SU-DHL-6 (cell line): ENCODE measurements around the gene DMC1.
"Not testable (repeated sequence)": the region's sequence is repeated elsewhere in the genome, so short reads cannot be mapped to it uniquely, and the experiment has no call there.

Source experiments
- H2AFZ ChIP-seq: fragments of 200-600 bp; sonication (generic); 2 replicates; pipeline ENCODE4 v1.6.1; 2014; ENCODE audit warnings: low read depth, mild to moderate bottlenecking, moderate library complexity, mixed read lengths, antibody characterized with exemption, low read length; ENCODE audit not compliant: severe bottlenecking
- H3F3A ChIP-seq: fragments of 200-600 bp; shearing (Covaris generic); 2 replicates; pipeline ENCODE4 v1.6.0; 2016; ENCODE audit warnings: antibody characterized with exemption, mild to moderate bottlenecking; ENCODE audit not compliant: insufficient read depth
- H3K27ac ChIP-seq: fragments of 200-600 bp; sonication (generic); 2 replicates; pipeline ENCODE4 v1.5.1; 2016; ENCODE audit warnings: low read depth, mild to moderate bottlenecking, low read length, moderate library complexity, mixed read lengths
- H3K27me3 ChIP-seq: fragments of 200-600 bp; sonication (generic), shearing (Covaris generic); 2 replicates; pipeline ENCODE4 v1.6.0; 2014; ENCODE audit warnings: mild to moderate bottlenecking, low read length
- H3K36me3 ChIP-seq: fragments of 200-600 bp; sonication (generic); 2 replicates; pipeline ENCODE4 v1.6.1; 2014; ENCODE audit warnings: mild to moderate bottlenecking, low read length, mixed read lengths
- H3K4me2 ChIP-seq: fragments of 300-600, 200-600 bp; shearing (Covaris generic), sonication (generic); 2 replicates; pipeline ENCODE4 v1.6.0; 2014; ENCODE audit warnings: low read length, low read depth, mild to moderate bottlenecking; ENCODE audit not compliant: poor library complexity, severe bottlenecking
- H3K4me3 ChIP-seq: fragments of 200-600 bp; sonication (generic); 2 replicates; pipeline ENCODE4 v1.5.1; 2014; ENCODE audit warnings: antibody characterized with exemption, low read length, mild to moderate bottlenecking, mixed read lengths; ENCODE audit not compliant: insufficient read depth, poor library complexity, severe bottlenecking
- H3K79me2 ChIP-seq: fragments of 200-600 bp; sonication (generic); 2 replicates; pipeline ENCODE4 v1.6.1; 2014; ENCODE audit warnings: mild to moderate bottlenecking, low read length, moderate library complexity; ENCODE audit not compliant: insufficient read depth
- H3K9ac ChIP-seq: fragments of 200-600 bp; sonication (generic); 2 replicates; pipeline ENCODE4 v1.7.0; 2014; ENCODE audit warnings: mild to moderate bottlenecking, low read length
- H3K9me2 ChIP-seq: fragments of 200-600 bp; sonication (generic); replicated peaks from 2 replicates; pipeline ENCODE4 v1.6.1; 2014; ENCODE audit warnings: low read length; ENCODE audit not compliant: insufficient read depth
- H3K9me3 ChIP-seq: fragments of 200-600 bp; sonication (generic); 2 replicates; pipeline ENCODE4 v1.6.1; 2014; ENCODE audit warnings: low read length, mixed read lengths; ENCODE audit not compliant: insufficient read depth
- H4K20me1 ChIP-seq: fragments of 200-600 bp; sonication (generic); 2 replicates; pipeline ENCODE4 v1.6.1; 2014; ENCODE audit warnings: low read depth, mild to moderate bottlenecking, antibody characterized with exemption, low read length, moderate library complexity, mixed read lengths
- EZH2phosphoT487 ChIP-seq: fragments of 200-600 bp; sonication (generic), shearing (Covaris generic); conservative IDR thresholded peaks from 2 replicates; pipeline ENCODE4 v1.6.1; 2018; ENCODE audit warnings: mild to moderate bottlenecking, antibody characterized with exemption, low read length, moderate library complexity, mixed read lengths
- TF ChIP-seq, protein P1 (sequence below): fragments of 200-600 bp; sonication (generic); IDR thresholded peaks from one replicate; pipeline ENCODE4 v1.5.1; 2017; ENCODE audit warnings: antibody characterized with exemption, mild to moderate bottlenecking, low read length, moderate library complexity; ENCODE audit not compliant: insufficient read depth, poor library complexity, severe bottlenecking

DMC1 gene

DNA sequence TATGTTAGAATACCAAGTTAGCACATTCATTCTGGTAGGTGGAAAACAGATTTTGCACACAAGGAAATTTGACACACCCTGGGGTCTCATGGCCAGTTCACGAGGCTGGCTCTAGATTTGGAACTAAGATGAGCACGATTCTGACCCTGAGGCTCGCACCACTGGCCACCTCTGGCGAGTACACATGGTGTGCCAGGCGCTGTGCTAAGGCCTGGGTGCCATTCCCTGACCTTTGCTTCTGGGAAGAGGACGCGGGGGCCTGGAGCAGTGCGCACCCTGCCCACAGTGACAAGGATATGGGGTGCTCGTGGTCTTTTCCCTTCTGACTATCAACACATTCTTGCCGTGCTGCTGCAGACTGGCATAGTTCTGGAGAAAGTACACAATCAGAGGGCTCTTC lies 29.5 kb upstream of the DMC1 start:
- no peak overlapping the region for H2AFZ ChIP-seq
- H3K9me2 ChIP-seq = no peaks in the 10 kb centered on the region
- H3K27me3 ChIP-seq = no peaks in the 10 kb centered on the region
- no peak overlapping the region for H3K4me3 ChIP-seq
- H3F3A ChIP-seq = no peaks in the 10 kb centered on the region
- H3K79me2 ChIP-seq = no peaks in the 10 kb centered on the region
- no peak overlapping the region for H3K9ac ChIP-seq
- no peaks in the 10 kb centered on the region for H3K36me3 ChIP-seq
- H3K9me3 ChIP-seq = no peaks in the 10 kb centered on the region
- no peak overlapping the region for H3K27ac ChIP-seq
- H4K20me1 ChIP-seq = no peaks in the 10 kb centered on the region
- H3K4me2 ChIP-seq = no peak overlapping the region
- TF ChIP-seq EZH2phosphoT487 = no peak
- TF ChIP-seq, protein P1, sequence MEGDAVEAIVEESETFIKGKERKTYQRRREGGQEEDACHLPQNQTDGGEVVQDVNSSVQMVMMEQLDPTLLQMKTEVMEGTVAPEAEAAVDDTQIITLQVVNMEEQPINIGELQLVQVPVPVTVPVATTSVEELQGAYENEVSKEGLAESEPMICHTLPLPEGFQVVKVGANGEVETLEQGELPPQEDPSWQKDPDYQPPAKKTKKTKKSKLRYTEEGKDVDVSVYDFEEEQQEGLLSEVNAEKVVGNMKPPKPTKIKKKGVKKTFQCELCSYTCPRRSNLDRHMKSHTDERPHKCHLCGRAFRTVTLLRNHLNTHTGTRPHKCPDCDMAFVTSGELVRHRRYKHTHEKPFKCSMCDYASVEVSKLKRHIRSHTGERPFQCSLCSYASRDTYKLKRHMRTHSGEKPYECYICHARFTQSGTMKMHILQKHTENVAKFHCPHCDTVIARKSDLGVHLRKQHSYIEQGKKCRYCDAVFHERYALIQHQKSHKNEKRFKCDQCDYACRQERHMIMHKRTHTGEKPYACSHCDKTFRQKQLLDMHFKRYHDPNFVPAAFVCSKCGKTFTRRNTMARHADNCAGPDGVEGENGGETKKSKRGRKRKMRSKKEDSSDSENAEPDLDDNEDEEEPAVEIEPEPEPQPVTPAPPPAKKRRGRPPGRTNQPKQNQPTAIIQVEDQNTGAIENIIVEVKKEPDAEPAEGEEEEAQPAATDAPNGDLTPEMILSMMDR = no peak

DNA sequence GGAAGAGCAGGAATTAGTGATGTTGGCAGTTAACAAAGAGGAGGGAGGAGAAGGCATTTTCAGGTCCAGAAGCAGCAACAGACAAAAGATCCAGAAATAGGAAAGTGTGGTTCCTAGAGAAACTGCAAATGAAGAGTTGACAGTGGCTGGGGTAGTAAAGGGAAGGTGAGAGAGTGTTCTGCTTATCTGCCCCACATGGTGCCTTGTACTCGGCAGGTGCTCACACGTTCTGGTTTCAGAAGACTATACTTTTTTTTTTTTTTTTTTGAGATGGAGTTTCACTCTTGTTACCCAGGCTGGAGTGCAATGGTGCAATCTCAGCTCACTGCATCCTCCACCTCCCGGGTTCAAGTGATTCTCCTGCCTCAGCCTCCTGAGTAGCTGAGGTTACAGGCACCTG lies 12.9 kb upstream of the DMC1 start:
- not testable (repeated sequence) for H3K79me2 ChIP-seq, H3K9ac ChIP-seq, H4K20me1 ChIP-seq, H3K4me3 ChIP-seq, H3K4me2 ChIP-seq, H3K9me3 ChIP-seq, H3K36me3 ChIP-seq, H3F3A ChIP-seq, H3K27me3 ChIP-seq, H3K27ac ChIP-seq, H2AFZ ChIP-seq, H3K9me2 ChIP-seq

DNA sequence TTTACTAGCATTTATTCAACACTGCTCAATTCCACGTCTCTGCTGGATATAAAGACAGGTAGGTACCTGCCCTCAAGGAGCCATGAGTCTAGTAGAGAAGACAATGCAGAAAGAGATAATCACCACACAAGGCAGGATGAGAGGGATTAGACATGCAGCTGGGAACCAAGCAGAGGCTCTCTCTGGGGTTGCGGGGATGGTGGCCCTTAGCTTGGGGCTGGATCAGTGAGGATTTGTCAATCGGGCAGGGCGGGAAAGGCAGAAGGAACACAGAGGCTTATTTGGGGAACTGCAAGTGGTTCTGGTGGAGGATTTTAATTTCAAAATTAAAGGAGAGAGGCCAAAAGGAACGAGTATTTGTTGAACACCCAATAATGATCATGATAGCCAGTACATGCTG lies 8.5 kb upstream of the DMC1 start:
- no peaks in the 10 kb centered on the region for H3K9me2 ChIP-seq
- no peak overlapping the region for H3K27ac ChIP-seq
- no peaks in the 10 kb centered on the region for H3K36me3 ChIP-seq
- no peak overlapping the region for H2AFZ ChIP-seq
- no peak overlapping the region for H3K4me2 ChIP-seq
- no peaks in the 10 kb centered on the region for H3K27me3 ChIP-seq
- H3K79me2 ChIP-seq = no peaks in the 10 kb centered on the region
- H3K9ac ChIP-seq = no peak overlapping the region
- TF ChIP-seq EZH2phosphoT487 = no peak
- TF ChIP-seq, protein P1 = no peak
- H4K20me1 ChIP-seq = no peaks in the 10 kb centered on the region
- no peaks in the 10 kb centered on the region for H3K9me3 ChIP-seq
- no peaks in the 10 kb centered on the region for H3F3A ChIP-seq
- H3K4me3 ChIP-seq = no peak overlapping the region

DNA sequence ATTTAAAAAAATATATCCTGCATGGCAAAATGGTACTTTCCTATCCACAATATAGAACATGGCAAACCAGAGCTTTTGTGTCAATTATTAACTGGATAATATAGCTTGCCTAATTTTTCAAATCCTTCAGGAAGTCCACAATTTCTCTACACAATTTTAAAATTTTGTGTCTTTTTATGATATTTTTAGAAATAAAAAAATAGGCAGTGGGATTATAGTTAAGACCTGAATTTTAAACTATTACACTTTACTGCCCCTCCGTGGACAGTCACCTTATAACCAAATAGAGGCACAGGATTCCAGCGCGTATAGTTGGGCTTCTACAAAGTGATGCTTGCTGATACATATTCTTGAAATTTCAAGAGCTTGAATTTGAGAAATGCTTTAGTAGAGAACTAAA lies 2.1 kb upstream of the DMC1 start:
- no peak overlapping the region; the same call in 1 of the 2 replicates for H3K27ac ChIP-seq
- H3K9ac ChIP-seq = no peak overlapping the region
- H3K36me3 ChIP-seq = no peaks in the 10 kb centered on the region
- H3K79me2 ChIP-seq = no peaks in the 10 kb centered on the region
- H3K9me3 ChIP-seq = no peaks in the 10 kb centered on the region
- no peak overlapping the region for H2AFZ ChIP-seq
- H3K27me3 ChIP-seq = no peaks in the 10 kb centered on the region
- no peaks in the 10 kb centered on the region for H4K20me1 ChIP-seq
- H3K4me2 ChIP-seq = no peak overlapping the region
- H3K4me3 ChIP-seq = no peak overlapping the region
- no peak for TF ChIP-seq EZH2phosphoT487
- TF ChIP-seq, protein P1 = peak; percentile 54
- no peaks in the 10 kb centered on the region for H3K9me2 ChIP-seq
- H3F3A ChIP-seq = peaks cover 16% of the 10 kb centered on the region; the same call in 1 of the 2 replicates
